Osteocyte (in vitro differentiated cells): ENCODE measurements around the gene COL17A1. TPM values are rescaled to one million over a fixed set of nuclear protein-coding genes. Genes with fewer than 3 reads are reported as not detected.

Source experiments
- DNase-seq: peaks from one replicate; pipeline ENCODE4 v3.0.0; 2021; ENCODE audit warnings: mixed read lengths; ENCODE audit not compliant: unreplicated experiment; ENCODE audit errors: extremely low spot score
- H3K27ac Mint-ChIP-seq: one replicate; pipeline ENCODE4 v1.8.0; 2021; ENCODE audit warnings: mild to moderate bottlenecking, mixed read lengths; ENCODE audit not compliant: unreplicated experiment
- H3K27me3 Mint-ChIP-seq: one replicate; pipeline ENCODE4 v1.8.0; 2021; ENCODE audit warnings: mixed read lengths; ENCODE audit not compliant: unreplicated experiment
- H3K36me3 Mint-ChIP-seq: one replicate; pipeline ENCODE4 v1.8.0; 2021; ENCODE audit warnings: mixed read lengths; ENCODE audit not compliant: unreplicated experiment
- H3K4me1 Mint-ChIP-seq: one replicate; pipeline ENCODE4 v1.8.0; 2021; ENCODE audit warnings: mixed read lengths; ENCODE audit not compliant: unreplicated experiment
- H3K4me3 Mint-ChIP-seq: one replicate; pipeline ENCODE4 v1.8.0; 2021; ENCODE audit warnings: mild to moderate bottlenecking, moderate library complexity, mixed read lengths; ENCODE audit not compliant: unreplicated experiment
- H3K9me3 Mint-ChIP-seq: one replicate; pipeline ENCODE4 v1.8.0; 2021; ENCODE audit warnings: mixed read lengths; ENCODE audit not compliant: unreplicated experiment
- total RNA-seq: library from RNA; stranded (reverse); gene quantifications from 2 replicates; pipeline ENCODE4 v1.2.1, GENCODE V29; 2021
- TF ChIP-seq, protein P1 (sequence below): fragments of 200-600 bp; sonication (generic); IDR thresholded peaks from 2 replicates; pipeline ENCODE4 v1.5.0; 2021; ENCODE audit warnings: antibody characterized with exemption, mild to moderate bottlenecking, moderate library complexity

Gene COL17A1
- total RNA-seq, 1 donor from 2014 or later, result not detected

- TF ChIP-seq, protein P1, sequence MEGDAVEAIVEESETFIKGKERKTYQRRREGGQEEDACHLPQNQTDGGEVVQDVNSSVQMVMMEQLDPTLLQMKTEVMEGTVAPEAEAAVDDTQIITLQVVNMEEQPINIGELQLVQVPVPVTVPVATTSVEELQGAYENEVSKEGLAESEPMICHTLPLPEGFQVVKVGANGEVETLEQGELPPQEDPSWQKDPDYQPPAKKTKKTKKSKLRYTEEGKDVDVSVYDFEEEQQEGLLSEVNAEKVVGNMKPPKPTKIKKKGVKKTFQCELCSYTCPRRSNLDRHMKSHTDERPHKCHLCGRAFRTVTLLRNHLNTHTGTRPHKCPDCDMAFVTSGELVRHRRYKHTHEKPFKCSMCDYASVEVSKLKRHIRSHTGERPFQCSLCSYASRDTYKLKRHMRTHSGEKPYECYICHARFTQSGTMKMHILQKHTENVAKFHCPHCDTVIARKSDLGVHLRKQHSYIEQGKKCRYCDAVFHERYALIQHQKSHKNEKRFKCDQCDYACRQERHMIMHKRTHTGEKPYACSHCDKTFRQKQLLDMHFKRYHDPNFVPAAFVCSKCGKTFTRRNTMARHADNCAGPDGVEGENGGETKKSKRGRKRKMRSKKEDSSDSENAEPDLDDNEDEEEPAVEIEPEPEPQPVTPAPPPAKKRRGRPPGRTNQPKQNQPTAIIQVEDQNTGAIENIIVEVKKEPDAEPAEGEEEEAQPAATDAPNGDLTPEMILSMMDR, result no peak
- Mint-ChIP-seq H3K27ac (no peak overlapping the region), H3K4me3 (no peak overlapping the region), H3K4me1 (peaks cover 6% of the 10 kb centered on the region), H3K9me3 (peaks cover 4% of the 10 kb centered on the region), H3K27me3 (no peaks in the 10 kb centered on the region), H3K36me3 (no peaks in the 10 kb centered on the region)
- DNase-seq, result no peak
Observed at GRCh38 chr10:104104418-104104817, 18.7 kb upstream of the COL17A1 start.

DNA sequence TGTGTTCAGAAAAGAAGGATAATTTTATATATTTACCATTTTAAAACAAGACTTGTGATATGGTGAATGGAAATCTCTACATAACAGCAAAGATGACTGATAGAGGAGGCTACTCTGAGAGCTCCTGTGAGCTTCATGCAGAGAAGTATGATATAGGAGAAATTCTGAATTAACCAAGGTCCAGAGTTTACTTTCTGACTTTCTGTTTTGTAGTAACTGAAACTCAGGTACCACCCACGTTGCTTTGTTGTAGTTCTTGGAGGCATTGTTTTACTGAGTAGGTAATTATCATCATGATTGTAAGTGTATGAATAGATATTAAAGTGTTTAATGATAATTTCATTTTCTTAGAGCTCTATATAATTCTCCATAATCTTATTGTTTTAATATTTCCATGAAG lies 18.3 kb upstream of the COL17A1 start:
- TF ChIP-seq, protein P1, result no peak
- no peaks in the 10 kb centered on the region for H3K36me3 Mint-ChIP-seq
- no peak overlapping the region for H3K4me3 Mint-ChIP-seq
- H3K27me3 Mint-ChIP-seq, result no peaks in the 10 kb centered on the region
- H3K4me1 Mint-ChIP-seq, result peaks cover 6% of the 10 kb centered on the region
- no peak overlapping the region for H3K27ac Mint-ChIP-seq
- peaks cover 4% of the 10 kb centered on the region for H3K9me3 Mint-ChIP-seq
- no peak for DNase-seq

GRCh38 chr10:104101902-104102301 lies 16.2 kb upstream of the COL17A1 start:
- DNase-seq, result no peak
- Mint-ChIP-seq H3K36me3 (no peaks in the 10 kb centered on the region), H3K9me3 (peaks cover 4% of the 10 kb centered on the region), H3K27ac (no peak overlapping the region), H3K4me1 (peaks cover 6% of the 10 kb centered on the region), H3K27me3 (no peaks in the 10 kb centered on the region), H3K4me3 (no peak overlapping the region)
- TF ChIP-seq, protein P1, result no peak

DNA sequence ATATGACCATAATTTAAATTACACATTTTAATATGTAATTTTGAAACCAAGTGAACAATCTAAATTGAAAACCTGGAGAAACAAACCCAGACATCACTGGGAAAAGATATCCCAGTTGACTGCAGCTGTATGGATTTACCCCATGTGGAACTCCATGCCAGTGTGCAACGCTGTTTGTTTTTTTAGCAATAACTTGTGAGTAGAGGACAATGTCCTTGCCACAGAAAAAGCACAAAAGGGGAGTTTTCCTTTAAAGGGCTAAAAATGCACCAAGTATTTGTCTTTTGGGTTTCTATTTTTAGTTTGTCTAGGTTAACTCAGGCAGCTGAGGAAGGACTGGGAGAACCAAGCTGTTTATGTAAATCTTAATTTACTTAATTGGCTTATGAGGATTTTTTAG lies 15.1 kb upstream of the COL17A1 start:
- DNase-seq, result no peak
- Mint-ChIP-seq H3K4me3 (no peak overlapping the region), H3K4me1 (peaks cover 6% of the 10 kb centered on the region), H3K9me3 (peaks cover 10% of the 10 kb centered on the region), H3K27ac (no peak overlapping the region), H3K27me3 (no peaks in the 10 kb centered on the region), H3K36me3 (no peaks in the 10 kb centered on the region)
- TF ChIP-seq, protein P1, result no peak

GRCh38 chr10:104099941-104100340 lies 14.3 kb upstream of the COL17A1 start:
- Mint-ChIP-seq H3K4me1 (peaks cover 6% of the 10 kb centered on the region), H3K27ac (no peak overlapping the region), H3K36me3 (no peaks in the 10 kb centered on the region), H3K4me3 (no peak overlapping the region), H3K27me3 (no peaks in the 10 kb centered on the region), H3K9me3 (peaks cover 10% of the 10 kb centered on the region)
- DNase-seq, result no peak
- TF ChIP-seq, protein P1, result no peak
